HG02588 (cell line): Measurements from ENCODE around the gene PCDHGA7.
"Not testable (repeated sequence)": the region's sequence is repeated elsewhere in the genome, so short reads cannot be mapped to it uniquely, and the experiment has no call there.

ENCODE experiments used
- ATAC-seq: cut with Tn5 transposase; IDR thresholded peaks from one replicate; pipeline ENCODE4 v1.9.1; 2021; ENCODE audit warnings: mild to moderate bottlenecking, moderate library complexity; ENCODE audit not compliant: unreplicated experiment

The PCDHGA7 gene

DNA sequence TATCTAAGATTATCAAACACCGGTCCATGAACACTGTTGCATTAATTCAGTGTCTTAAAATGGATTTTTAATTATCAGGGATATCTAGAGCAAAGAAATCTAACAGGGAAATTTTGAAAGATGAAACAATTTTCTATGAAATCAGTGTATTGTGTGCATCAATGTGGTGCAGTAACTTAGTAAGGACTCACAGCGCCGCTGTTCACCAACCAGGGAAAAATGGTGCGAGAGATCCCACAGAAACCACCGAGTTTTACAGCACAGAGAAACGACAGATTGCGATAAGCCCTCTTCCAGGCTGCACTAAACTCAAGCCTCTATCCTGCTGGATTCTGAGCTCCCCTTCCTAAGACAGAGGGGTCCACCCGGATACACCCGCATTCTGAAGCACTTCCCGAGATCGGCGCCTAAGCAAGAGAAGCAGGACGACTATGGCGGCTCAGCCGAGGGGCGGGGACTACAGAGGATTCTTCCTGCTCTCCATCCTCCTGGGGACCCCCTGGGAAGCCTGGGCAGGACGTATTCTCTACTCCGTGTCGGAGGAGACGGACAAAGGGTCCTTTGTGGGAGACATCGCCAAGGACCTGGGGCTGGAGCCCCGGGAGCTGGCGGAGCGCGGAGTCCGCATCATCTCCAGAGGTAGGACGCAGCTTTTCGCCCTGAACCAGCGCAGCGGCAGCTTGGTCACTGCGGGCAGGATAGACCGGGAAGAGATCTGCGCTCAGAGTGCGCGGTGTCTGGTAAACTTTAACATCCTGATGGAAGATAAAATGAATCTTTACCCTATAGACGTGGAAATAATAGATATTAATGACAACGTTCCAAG is at the start of gene PCDHGA7:
Gene PCDHGA7, plus strand, starts transcription at position 274 of the 826 bp plus-strand sequence. Its CDS starts 158 bp downstream, at position 432.
- no peak for ATAC-seq

DNA sequence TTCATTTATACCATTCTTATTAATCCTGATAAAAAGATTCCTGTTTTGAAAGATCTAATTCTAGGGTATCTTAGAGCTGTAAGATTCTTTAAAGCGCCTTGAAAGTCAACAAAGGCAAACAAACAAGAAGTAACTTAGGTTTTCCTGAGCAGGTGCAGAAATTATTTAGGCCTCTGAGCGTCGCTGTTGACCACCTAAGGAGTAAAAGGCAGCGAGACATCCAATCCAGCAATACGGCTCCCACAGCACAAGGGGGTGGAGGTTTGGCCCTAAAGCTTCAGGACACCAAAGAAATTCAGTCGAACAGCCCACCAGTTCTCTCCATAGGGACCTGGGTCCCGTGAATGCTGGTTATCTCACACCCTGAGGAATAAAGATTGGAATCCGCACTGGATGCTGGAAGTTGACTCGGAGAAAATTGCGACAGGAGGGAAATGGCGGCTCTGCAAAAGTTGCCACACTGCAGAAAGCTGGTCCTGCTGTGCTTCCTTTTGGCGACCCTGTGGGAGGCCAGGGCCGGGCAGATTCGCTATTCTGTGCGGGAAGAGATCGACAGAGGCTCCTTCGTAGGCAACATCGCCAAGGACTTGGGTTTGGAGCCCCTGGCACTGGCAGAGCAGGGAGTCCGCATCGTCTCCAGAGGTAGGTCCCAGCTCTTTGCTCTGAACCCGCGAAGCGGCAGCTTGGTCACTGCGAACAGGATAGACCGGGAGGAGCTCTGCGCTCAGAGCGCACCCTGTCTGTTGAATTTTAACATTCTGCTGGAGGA is 43.8 kb upstream of the PCDHGA7 start, which contains the start of gene PCDHGA2:
Gene PCDHGA2, plus strand, starts transcription at position 223 of the 769 bp plus-strand sequence.
- no peak for ATAC-seq

DNA sequence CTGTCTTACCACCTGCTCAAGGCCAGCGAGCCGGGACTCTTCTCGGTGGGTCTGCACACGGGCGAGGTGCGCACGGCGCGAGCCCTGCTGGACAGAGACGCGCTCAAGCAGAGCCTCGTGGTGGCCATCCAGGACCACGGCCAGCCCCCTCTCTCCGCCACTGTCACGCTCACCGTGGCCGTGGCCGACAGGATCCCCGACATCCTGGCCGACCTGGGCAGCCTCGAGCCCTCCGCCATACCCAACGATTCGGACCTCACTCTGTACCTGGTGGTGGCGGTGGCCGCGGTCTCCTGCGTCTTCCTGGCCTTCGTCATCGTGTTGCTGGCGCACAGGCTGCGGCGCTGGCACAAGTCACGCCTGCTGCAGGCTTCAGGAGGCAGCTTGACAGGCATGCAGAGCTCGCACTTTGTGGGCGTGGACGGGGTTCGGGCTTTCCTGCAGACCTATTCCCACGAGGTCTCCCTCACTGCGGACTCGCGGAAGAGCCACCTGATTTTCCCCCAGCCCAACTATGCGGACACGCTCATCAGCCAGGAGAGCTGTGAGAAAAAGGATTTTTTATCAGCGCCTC is 41.7 kb upstream of the PCDHGA7 start:
- ATAC-seq = not testable (repeated sequence)

DNA sequence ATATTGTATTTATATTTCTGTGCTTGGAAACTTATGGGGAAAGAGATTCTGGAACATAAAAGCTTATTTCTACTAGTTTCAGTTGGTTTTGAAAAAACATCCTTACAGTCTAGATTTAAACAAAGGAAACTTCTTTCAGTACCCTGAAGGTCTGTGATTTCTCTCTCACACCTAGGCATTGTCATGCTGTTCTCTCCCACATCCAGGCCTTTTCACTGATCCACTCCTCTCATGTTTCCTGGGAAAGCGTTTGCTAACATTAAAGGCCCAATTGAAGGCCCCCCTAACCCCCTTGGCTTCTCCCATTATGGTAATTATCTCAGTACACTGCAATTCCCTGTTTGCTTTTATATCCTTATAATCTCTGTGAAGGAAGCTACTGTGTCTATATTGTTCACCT is 39.8 kb upstream of the PCDHGA7 start:
- no peak for ATAC-seq

DNA sequence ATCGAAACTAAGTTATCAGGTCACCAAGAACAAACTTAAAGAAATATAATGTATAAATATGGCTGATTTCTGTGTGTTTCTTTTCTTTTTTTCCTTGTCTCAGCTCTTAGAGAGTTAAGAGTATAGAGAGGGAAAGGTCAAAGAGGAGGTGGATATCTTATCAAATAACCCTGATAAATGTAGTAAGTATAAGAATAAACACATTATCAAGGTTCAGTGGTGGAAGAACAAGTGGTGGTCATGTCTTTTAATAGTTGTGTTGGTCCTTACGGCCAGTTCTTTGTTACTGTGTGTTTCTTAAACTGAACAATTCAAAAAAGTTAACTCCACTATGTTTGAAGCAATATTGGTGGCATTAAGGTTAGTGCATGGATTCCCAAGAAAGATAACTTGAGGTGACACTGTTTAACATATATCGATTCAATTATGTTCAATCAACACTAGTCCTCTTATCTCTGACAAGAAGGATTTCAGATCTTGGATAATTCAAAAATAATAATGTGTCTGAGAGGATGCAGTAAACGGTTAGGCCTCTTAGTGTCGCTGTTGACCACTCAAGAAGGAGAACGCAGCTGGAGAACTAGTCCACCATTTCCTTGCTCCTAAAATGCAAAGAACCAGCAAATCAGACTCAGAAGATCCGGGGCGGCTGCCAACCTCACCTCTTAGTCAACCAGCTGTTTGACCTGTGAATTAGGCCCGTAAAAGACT is 39.1 kb upstream of the PCDHGA7 start, which contains the start of gene PCDHGA3:
Gene PCDHGA3, plus strand, starts transcription at position 588 of the 711 bp plus-strand sequence. CDS start 205 bp downstream, outside the sequence.
- ATAC-seq = no peak

DNA sequence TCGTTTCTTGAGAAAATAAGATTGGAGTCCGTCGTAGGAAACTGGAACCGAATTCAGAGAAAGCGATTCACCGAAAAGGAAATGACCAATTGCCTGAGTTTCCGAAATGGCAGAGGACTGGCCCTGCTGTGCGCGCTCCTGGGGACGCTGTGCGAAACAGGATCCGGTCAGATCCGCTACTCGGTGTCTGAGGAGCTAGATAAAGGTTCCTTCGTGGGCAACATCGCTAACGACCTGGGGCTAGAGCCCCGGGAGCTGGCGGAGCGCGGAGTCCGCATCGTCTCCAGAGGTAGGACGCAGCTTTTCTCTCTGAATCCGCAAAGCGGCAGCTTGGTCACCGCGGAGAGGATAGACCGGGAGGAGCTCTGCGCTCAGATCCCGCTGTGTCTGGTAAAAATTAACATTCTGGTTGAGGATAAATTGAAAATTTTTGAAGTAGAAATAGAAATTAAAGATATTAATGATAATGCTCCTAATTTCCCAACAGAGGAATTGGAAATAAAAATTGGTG is 38.5 kb upstream of the PCDHGA7 start:
- no peak for ATAC-seq

DNA sequence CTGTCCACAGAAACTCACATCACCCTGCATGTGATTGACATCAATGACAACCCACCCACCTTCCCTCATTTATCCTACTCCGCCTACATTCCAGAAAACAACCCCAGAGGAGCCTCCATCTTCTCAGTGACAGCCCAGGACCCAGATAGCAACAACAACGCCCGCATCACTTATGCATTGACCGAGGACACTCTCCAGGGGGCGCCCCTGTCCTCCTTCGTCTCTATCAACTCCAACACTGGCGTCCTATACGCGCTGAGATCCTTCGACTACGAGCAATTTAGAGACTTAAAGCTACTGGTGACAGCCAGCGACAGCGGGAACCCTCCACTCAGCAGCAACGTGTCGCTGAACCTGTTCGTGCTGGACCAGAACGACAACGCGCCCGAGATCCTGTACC is 37.2 kb upstream of the PCDHGA7 start:
- no peak for ATAC-seq

DNA sequence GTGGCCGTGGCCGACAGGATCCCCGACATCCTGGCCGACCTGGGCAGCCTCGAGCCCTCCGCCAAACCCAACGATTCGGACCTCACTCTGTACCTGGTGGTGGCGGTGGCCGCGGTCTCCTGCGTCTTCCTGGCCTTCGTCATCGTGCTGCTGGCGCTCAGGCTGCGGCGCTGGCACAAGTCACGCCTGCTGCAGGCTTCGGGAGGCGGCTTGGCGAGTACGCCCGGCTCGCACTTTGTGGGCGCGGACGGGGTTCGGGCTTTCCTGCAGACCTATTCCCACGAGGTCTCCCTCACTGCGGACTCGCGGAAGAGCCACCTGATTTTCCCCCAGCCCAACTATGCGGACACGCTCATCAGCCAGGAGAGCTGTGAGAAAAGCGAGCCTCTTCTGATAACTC is 36.5 kb upstream of the PCDHGA7 start:
- ATAC-seq = not testable (repeated sequence)

DNA sequence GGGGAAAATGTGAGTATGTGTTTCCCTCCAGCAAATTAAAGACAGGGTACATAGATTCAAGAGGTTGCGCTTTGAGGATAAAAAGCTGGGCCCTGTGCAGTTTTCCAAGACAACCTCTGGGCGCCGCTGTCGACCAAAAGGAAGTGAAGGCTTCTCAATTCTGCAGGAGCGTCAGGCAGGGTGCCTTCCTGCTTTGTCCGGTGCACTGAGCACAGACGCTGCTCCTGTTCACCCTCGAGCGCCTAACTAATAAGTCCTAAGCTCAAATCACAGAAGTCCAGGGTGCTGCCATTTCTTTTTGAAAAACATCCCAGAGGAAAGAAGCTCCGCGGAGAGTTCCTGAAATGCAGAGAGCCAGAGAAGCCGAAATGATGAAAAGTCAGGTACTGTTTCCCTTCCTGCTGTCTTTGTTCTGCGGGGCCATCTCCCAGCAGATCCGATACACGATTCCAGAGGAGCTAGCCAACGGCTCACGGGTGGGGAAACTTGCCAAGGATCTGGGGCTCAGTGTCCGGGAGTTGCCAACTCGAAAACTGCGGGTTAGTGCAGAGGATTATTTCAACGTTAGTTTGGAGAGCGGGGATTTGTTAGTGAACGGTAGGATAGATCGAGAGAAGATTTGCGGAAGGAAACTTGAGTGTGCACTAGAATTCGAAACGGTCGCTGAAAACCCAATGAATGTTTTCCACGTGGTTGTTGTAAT is 32.5 kb upstream of the PCDHGA7 start, which contains the start of gene PCDHGB1:
Gene PCDHGB1, plus strand, starts transcription at position 183 of the 703 bp plus-strand sequence. Its CDS starts 162 bp downstream, at position 345.
- no peak for ATAC-seq

DNA sequence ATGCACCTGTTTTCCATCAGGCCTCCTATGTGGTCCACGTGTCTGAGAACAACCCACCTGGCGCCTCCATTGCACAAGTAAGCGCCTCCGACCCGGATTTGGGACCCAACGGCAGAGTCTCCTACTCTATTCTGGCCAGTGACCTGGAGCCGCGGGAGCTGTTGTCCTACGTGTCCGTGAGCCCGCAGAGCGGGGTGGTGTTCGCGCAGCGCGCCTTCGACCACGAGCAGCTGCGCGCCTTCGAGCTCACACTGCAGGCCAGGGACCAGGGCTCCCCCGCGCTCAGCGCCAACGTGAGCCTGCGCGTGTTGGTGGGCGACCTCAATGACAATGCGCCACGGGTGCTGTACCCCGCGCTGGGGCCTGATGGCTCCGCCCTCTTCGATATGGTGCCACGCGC is 31.0 kb upstream of the PCDHGA7 start:
- no peak for ATAC-seq

DNA sequence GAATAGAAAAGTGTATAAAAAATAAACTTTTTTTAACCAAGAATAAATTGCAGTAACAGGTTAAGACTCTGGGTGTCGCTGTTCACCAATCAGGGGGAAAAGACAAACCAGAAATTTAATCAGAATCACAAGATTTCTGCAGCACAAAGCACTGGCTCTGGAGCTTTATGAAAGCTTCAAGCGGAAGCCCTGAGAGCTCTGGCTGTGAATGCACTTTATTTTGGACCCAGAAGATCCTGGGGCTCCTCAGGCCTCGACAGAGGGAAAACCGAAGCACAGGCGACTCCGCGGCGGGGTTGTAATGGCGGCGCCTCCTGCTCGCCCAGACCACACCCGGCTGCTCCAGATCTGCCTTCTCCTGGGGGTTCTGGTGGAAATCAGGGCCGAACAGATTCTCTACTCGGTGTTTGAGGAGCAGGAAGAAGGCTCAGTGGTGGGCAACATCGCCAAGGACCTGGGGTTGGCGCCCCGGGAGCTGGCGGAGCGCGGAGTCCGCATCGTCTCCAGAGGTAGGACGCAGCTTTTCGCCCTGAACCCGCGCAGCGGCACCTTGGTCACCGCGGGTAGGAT is 27.6 kb upstream of the PCDHGA7 start, which contains the start of gene PCDHGA4:
Gene PCDHGA4, plus strand, starts transcription at position 122 of the 570 bp plus-strand sequence. Its CDS starts 87 bp downstream, at position 209.
- ATAC-seq = no peak

DNA sequence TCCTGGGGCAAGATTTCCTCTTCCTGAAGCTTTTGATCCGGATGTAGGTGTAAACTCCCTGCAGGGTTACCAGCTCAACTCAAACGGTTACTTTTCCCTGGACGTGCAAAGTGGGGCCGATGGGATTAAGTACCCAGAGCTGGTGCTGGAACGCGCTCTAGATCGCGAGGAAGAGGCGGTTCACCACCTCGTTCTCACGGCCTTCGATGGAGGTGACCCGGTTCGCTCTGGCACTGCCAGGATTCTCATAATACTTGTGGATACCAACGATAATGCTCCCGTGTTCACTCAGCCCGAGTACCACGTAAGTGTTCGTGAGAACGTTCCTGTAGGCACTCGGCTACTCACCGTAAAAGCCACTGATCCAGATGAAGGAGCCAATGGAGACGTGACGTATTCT is 26.9 kb upstream of the PCDHGA7 start:
- no peak for ATAC-seq

DNA sequence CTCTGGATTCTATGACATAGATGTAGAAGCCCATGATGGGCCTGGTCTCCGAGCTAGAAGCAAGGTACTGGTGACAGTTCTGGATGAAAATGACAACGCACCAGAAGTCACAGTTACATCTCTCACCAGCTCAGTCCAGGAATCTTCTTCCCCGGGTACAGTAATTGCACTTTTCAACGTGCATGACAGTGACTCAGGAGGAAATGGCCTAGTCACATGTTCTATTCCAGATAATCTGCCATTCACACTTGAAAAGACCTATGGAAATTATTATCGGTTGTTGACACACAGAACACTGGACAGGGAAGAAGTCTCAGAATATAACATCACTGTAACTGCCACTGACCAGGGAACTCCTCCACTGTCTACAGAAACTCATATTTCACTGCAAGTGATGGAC is 26.4 kb upstream of the PCDHGA7 start:
- no peak for ATAC-seq

DNA sequence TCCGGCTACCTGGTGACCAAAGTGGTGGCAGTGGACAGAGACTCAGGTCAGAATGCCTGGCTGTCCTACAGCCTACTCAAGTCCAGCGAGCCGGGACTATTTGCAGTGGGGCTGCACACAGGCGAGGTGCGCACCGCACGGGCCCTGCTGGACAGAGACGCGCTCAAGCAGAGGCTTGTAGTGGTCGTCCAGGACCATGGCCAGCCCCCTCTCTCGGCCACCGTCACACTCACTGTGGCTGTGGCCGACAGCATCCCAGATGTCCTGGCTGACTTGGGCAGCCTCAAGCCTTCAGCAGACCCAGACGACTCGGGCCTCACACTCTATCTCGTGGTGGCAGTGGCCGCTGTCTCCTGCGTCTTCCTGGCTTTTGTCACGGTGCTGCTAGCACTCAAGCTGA is 25.6 kb upstream of the PCDHGA7 start:
- ATAC-seq = no peak

DNA sequence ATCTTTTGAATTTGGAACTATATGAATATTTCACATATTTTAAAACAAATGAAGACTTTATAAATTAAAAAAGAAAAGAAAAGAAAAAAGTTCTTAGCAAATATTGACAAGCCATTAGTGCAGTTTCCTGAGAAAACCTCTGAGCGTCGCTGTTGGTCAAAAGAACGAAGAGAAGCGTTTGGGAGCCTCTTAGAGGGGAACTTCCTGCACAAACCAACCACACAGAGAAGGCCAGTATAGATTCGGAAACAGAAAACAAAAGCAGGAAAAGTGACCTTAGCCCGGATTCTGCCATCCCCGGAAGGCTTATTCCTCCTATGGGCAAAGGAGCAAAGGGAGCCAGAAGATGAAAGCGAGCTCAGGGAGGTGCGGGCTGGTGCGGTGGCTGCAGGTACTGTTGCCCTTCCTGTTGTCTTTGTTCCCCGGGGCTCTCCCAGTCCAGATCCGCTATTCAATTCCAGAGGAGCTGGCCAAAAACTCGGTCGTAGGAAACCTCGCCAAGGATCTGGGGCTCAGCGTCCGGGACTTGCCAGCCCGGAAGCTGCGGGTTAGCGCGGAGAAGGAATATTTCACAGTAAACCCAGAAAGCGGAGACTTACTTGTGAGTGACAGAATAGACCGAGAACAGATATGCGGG is 22.6 kb upstream of the PCDHGA7 start, which contains the start of gene PCDHGB2:
Gene PCDHGB2, plus strand, starts transcription at position 205 of the 637 bp plus-strand sequence. Its CDS starts 142 bp downstream, at position 347.
- peak; percentile 46 for ATAC-seq

DNA sequence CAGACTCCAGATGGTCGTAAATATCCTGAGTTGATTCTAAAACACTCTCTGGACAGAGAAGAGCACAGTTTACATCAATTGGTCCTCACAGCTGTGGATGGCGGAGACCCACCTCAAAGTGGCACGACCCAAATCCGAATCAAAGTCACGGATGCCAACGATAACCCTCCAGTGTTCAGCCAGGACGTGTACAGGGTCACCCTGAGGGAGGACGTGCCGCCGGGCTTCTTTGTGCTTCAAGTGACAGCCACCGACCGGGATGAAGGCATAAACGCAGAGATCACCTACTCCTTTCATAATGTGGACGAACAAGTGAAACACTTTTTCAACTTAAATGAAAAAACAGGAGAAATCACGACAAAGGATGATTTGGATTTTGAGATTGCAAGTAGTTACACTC is 21.9 kb upstream of the PCDHGA7 start:
- no peak for ATAC-seq

DNA sequence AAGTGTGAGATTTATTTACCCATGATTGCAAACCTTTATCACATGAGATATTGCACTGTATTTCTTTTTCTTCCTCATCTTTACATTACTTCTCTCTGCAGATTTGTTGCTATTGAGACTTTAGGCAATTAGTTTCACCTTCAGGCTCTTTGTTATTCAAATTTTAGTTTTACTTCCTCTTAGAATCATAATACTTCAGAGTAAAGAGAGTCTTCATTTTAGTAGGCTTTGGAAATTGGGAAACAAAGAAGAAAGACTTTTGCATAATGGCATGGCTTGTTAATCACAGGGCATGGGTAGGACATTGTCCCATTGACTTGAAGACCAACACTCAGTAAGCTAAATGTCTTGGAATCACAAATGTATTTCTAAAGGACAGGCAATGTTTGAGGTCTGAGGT is 19.8 kb upstream of the PCDHGA7 start:
- ATAC-seq = no peak

DNA sequence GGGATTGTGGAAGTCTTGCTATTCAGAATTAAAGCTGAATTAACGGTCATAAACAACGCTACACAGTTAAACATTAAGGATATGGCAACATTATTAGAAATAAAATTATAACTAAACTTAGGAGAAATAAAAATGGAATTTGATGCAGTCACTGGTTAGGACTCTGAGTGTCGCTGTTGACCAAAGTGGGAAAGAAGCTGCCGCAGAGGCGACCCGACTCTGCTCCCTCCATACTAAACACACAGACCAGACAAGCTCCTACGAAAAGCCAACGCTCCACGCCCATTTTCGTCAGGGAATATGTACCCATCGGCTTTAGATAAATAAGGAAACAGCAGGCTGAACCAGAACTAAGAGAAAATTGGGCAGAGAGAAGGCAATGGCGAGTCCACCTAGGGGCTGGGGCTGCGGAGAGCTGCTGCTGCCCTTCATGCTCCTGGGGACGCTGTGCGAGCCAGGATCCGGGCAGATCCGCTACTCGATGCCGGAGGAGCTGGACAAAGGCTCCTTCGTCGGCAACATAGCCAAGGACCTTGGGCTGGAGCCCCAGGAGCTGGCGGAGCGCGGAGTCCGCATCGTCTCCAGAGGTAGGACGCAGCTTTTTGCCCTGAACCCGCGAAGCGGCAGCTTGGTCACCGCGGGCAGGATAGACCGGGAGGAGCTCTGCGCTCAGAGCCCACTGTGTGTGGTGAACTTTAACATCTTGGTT is 18.4 kb upstream of the PCDHGA7 start, which contains the start of gene PCDHGA5:
Gene PCDHGA5, plus strand, starts transcription at position 211 of the 709 bp plus-strand sequence. Its CDS starts 169 bp downstream, at position 380.
- ATAC-seq = no peak
